ENCODE results near the gene MED23. TPM values are rescaled to one million over a fixed set of nuclear protein-coding genes. Genes with fewer than 3 reads are reported as not detected.

MED23 gene
- total RNA-seq: 10 to 100 TPM; 37.4 to 44.5 TPM

- peaks cover 5% of the 10 kb centered on the region for H3K36me3 Mint-ChIP-seq
- H3K4me3 Mint-ChIP-seq: peak within 1 kb of the TSS; percentile 93
- H3K27me3 Mint-ChIP-seq: no peaks in the 10 kb centered on the region
- peak within 1 kb of the TSS; percentile 82 to 99 for H3K27ac Mint-ChIP-seq
- DNase-seq (ENCODE audit: low spot score) (peak; percentile 94), ATAC-seq (peak; percentile 97 to 98)
- H3K9me3 Mint-ChIP-seq: no peaks in the 10 kb centered on the region
- peaks cover 14 to 39% of the 10 kb centered on the region in 2 donors for H3K4me1 Mint-ChIP-seq (ENCODE audit: low read depth in 2 of 2)
Observed at GRCh38 chr6:131627724-131628682, at the start of gene MED23. TSS of gene MED23 (minus strand) at chr6:131628242. CDS start at chr6:131628049, 193 bp downstream.

GRCh38 chr6:131673184-131673583 lies 45.1 kb upstream of the MED23 start:
- no peak for ATAC-seq
- H3K36me3 Mint-ChIP-seq: no peaks in the 10 kb centered on the region
- H3K9me3 Mint-ChIP-seq: no peaks in the 10 kb centered on the region
- H3K4me1 Mint-ChIP-seq (ENCODE audit: low read depth in 2 of 2): no peaks in the 10 kb centered on the region
- H3K27ac Mint-ChIP-seq: no peak overlapping the region
- DNase-seq (ENCODE audit: low spot score): no peak
- no peaks in the 10 kb centered on the region for H3K27me3 Mint-ChIP-seq
- no peak overlapping the region for H3K4me3 Mint-ChIP-seq

GRCh38 chr6:131669891-131670290 lies 41.8 kb upstream of the MED23 start:
- no peak for DNase-seq (ENCODE audit: low spot score)
- no peak overlapping the region for H3K27ac Mint-ChIP-seq
- H3K36me3 Mint-ChIP-seq: no peaks in the 10 kb centered on the region
- H3K4me1 Mint-ChIP-seq (ENCODE audit: low read depth in 2 of 2): no peaks in the 10 kb centered on the region
- H3K4me3 Mint-ChIP-seq: no peak overlapping the region
- H3K9me3 Mint-ChIP-seq: no peaks in the 10 kb centered on the region
- H3K27me3 Mint-ChIP-seq: peaks cover 5 to 8% of the 10 kb centered on the region in 2 donors
- no peak for ATAC-seq

- peaks cover 5 to 8% of the 10 kb centered on the region in 2 donors for H3K27me3 Mint-ChIP-seq
- H3K27ac Mint-ChIP-seq: no peak overlapping the region
- peaks cover 4 to 7% of the 10 kb centered on the region in 2 donors for H3K4me1 Mint-ChIP-seq (ENCODE audit: low read depth in 2 of 2)
- no peak for ATAC-seq
- no peak for DNase-seq (ENCODE audit: low spot score)
- H3K4me3 Mint-ChIP-seq: no peak overlapping the region
- no peaks in the 10 kb centered on the region for H3K9me3 Mint-ChIP-seq
- no peaks in the 10 kb centered on the region for H3K36me3 Mint-ChIP-seq
Observed at GRCh38 chr6:131663578-131664165, 35.6 kb upstream of the MED23 start.

GRCh38 chr6:131660195-131660594 lies 32.2 kb upstream of the MED23 start:
- H3K27me3 Mint-ChIP-seq: no peaks in the 10 kb centered on the region
- peaks cover 4 to 7% of the 10 kb centered on the region in 2 donors for H3K4me1 Mint-ChIP-seq (ENCODE audit: low read depth in 2 of 2)
- H3K4me3 Mint-ChIP-seq: peak overlapping the region; percentile 12
- H3K36me3 Mint-ChIP-seq: no peaks in the 10 kb centered on the region
- DNase-seq (ENCODE audit: low spot score) (no peak), ATAC-seq (peak; percentile 81 to 83)
- H3K9me3 Mint-ChIP-seq: no peaks in the 10 kb centered on the region
- H3K27ac Mint-ChIP-seq: peak overlapping the region; percentile 6 to 10

- no peaks in the 10 kb centered on the region for H3K36me3 Mint-ChIP-seq
- no peaks in the 10 kb centered on the region for H3K9me3 Mint-ChIP-seq
- peaks cover 4 to 7% of the 10 kb centered on the region in 2 donors for H3K4me1 Mint-ChIP-seq (ENCODE audit: low read depth in 2 of 2)
- no peak for DNase-seq (ENCODE audit: low spot score)
- no peaks in the 10 kb centered on the region for H3K27me3 Mint-ChIP-seq
- H3K27ac Mint-ChIP-seq: peak overlapping the region in 1 of 2 donors; percentile 41
- peak overlapping the region; percentile 36 for H3K4me3 Mint-ChIP-seq
- ATAC-seq: peak; percentile 41 to 58
Observed at GRCh38 chr6:131658287-131658686, 30.2 kb upstream of the MED23 start.

- no peak for DNase-seq (ENCODE audit: low spot score)
- H3K4me3 Mint-ChIP-seq: peak overlapping the region; percentile 10
- H3K9me3 Mint-ChIP-seq: no peaks in the 10 kb centered on the region
- H3K27ac Mint-ChIP-seq: peak overlapping the region in 1 of 2 donors; percentile 41
- H3K27me3 Mint-ChIP-seq: no peaks in the 10 kb centered on the region
- H3K36me3 Mint-ChIP-seq: no peaks in the 10 kb centered on the region
- H3K4me1 Mint-ChIP-seq (ENCODE audit: low read depth in 2 of 2): peaks cover 4 to 7% of the 10 kb centered on the region in 2 donors
- ATAC-seq: peak; percentile 70 to 74
Observed at GRCh38 chr6:131657630-131658111, 29.6 kb upstream of the MED23 start.

GRCh38 chr6:131657222-131657621 lies 29.2 kb upstream of the MED23 start:
- peak overlapping the region; percentile 10 for H3K4me3 Mint-ChIP-seq
- H3K4me1 Mint-ChIP-seq (ENCODE audit: low read depth in 2 of 2): peaks cover 4 to 7% of the 10 kb centered on the region in 2 donors
- H3K27me3 Mint-ChIP-seq: no peaks in the 10 kb centered on the region
- H3K9me3 Mint-ChIP-seq: no peaks in the 10 kb centered on the region
- peak overlapping the region in 1 of 2 donors; percentile 41 for H3K27ac Mint-ChIP-seq
- DNase-seq (ENCODE audit: low spot score) (no peak), ATAC-seq (no peak)
- H3K36me3 Mint-ChIP-seq: no peaks in the 10 kb centered on the region

- Mint-ChIP-seq H3K4me3 (no peak overlapping the region), H3K27ac (no peak overlapping the region), H3K27me3 (no peaks in the 10 kb centered on the region), H3K36me3 (no peaks in the 10 kb centered on the region), H3K4me1 (ENCODE audit: low read depth in 2 of 2) (peaks cover 4 to 7% of the 10 kb centered on the region in 2 donors), H3K9me3 (no peaks in the 10 kb centered on the region)
- ATAC-seq: no peak
- DNase-seq (ENCODE audit: low spot score): no peak
Observed at GRCh38 chr6:131656667-131657066, 28.6 kb upstream of the MED23 start.

- DNase-seq (ENCODE audit: low spot score) (no peak), ATAC-seq (no peak)
- Mint-ChIP-seq H3K9me3 (no peaks in the 10 kb centered on the region), H3K4me3 (no peak overlapping the region), H3K4me1 (ENCODE audit: low read depth in 2 of 2) (peaks cover 4 to 7% of the 10 kb centered on the region in 2 donors), H3K27ac (no peak overlapping the region), H3K36me3 (no peaks in the 10 kb centered on the region), H3K27me3 (no peaks in the 10 kb centered on the region)
Observed at GRCh38 chr6:131655951-131656350, 27.9 kb upstream of the MED23 start.

- Mint-ChIP-seq H3K27ac (no peak overlapping the region), H3K4me3 (no peak overlapping the region), H3K27me3 (no peaks in the 10 kb centered on the region), H3K36me3 (no peaks in the 10 kb centered on the region), H3K4me1 (ENCODE audit: low read depth in 2 of 2) (peaks cover 3 to 5% of the 10 kb centered on the region in 2 donors), H3K9me3 (no peaks in the 10 kb centered on the region)
- DNase-seq (ENCODE audit: low spot score) (no peak), ATAC-seq (no peak)
Observed at GRCh38 chr6:131655387-131655786, 27.3 kb upstream of the MED23 start.

- H3K4me1 Mint-ChIP-seq (ENCODE audit: low read depth in 2 of 2): no peaks in the 10 kb centered on the region
- H3K36me3 Mint-ChIP-seq: no peaks in the 10 kb centered on the region
- no peaks in the 10 kb centered on the region for H3K27me3 Mint-ChIP-seq
- DNase-seq (ENCODE audit: low spot score): no peak
- no peaks in the 10 kb centered on the region for H3K9me3 Mint-ChIP-seq
- ATAC-seq: no peak
- H3K4me3 Mint-ChIP-seq: no peak overlapping the region
- no peak overlapping the region for H3K27ac Mint-ChIP-seq
Observed at GRCh38 chr6:131654326-131654725, 26.3 kb upstream of the MED23 start.

GRCh38 chr6:131652472-131652871 lies 24.4 kb upstream of the MED23 start:
- Mint-ChIP-seq H3K9me3 (no peaks in the 10 kb centered on the region), H3K27me3 (no peaks in the 10 kb centered on the region), H3K4me3 (no peak overlapping the region), H3K4me1 (ENCODE audit: low read depth in 2 of 2) (no peaks in the 10 kb centered on the region), H3K27ac (no peak overlapping the region), H3K36me3 (no peaks in the 10 kb centered on the region)
- ATAC-seq (no peak), DNase-seq (ENCODE audit: low spot score) (no peak)

GRCh38 chr6:131651782-131652181 lies 23.7 kb upstream of the MED23 start:
- no peak overlapping the region for H3K4me3 Mint-ChIP-seq
- H3K9me3 Mint-ChIP-seq: no peaks in the 10 kb centered on the region
- H3K27me3 Mint-ChIP-seq: no peaks in the 10 kb centered on the region
- H3K4me1 Mint-ChIP-seq (ENCODE audit: low read depth in 2 of 2): no peaks in the 10 kb centered on the region
- H3K36me3 Mint-ChIP-seq: no peaks in the 10 kb centered on the region
- H3K27ac Mint-ChIP-seq: no peak overlapping the region
- ATAC-seq (no peak), DNase-seq (ENCODE audit: low spot score) (no peak)
